Measurements from ENCODE around the gene MYO5A. TPM values are rescaled to one million over a fixed set of nuclear protein-coding genes. Genes with fewer than 3 reads are reported as not detected.

MYO5A gene
- total and polyA plus RNA-seq, 9 of the 15 experiments (the other 6 are each of a cell fraction or from before 2014, with no cell fraction given) = 0.03 to 0.82 (median 0.40) TPM

DNA sequence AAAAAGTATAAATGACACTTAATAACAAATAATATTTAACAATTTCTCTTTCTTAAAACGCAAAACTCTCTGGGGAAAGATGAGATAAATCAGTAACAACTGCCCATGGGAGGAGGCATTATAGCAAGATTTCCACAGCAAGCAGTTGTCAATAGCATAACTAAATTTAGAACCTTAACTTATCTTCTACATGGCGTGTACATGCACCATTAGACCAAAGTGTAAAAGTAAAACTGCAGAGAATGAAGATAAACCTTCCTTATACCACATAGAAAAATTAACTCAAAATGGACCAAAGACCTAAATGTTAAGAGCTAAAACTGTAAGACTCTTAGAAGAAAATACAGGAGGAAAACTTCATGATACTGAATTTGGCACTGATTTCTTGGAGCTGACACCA lies 39.9 kb downstream of the MYO5A start (continued):
- TF ChIP-seq, protein P1, sequence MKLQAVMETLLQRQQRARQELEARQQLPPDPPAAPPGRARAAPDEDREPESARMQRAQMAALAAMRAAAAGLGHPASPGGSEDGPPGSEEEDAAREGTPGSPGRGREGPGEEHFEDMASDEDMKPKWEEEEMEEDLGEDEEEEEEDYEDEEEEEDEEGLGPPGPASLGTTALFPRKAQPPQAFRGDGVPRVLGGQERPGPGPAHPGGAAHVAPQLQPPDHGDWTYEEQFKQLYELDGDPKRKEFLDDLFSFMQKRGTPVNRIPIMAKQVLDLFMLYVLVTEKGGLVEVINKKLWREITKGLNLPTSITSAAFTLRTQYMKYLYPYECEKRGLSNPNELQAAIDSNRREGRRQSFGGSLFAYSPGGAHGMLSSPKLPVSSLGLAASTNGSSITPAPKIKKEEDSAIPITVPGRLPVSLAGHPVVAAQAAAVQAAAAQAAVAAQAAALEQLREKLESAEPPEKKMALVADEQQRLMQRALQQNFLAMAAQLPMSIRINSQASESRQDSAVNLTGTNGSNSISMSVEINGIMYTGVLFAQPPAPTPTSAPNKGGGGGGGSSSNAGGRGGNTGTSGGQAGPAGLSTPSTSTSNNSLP (IDR thresholded peaks at IDR 0.05; ENCODE audit: borderline replicate concordance, low read depth, low read length) = no peak

DNA sequence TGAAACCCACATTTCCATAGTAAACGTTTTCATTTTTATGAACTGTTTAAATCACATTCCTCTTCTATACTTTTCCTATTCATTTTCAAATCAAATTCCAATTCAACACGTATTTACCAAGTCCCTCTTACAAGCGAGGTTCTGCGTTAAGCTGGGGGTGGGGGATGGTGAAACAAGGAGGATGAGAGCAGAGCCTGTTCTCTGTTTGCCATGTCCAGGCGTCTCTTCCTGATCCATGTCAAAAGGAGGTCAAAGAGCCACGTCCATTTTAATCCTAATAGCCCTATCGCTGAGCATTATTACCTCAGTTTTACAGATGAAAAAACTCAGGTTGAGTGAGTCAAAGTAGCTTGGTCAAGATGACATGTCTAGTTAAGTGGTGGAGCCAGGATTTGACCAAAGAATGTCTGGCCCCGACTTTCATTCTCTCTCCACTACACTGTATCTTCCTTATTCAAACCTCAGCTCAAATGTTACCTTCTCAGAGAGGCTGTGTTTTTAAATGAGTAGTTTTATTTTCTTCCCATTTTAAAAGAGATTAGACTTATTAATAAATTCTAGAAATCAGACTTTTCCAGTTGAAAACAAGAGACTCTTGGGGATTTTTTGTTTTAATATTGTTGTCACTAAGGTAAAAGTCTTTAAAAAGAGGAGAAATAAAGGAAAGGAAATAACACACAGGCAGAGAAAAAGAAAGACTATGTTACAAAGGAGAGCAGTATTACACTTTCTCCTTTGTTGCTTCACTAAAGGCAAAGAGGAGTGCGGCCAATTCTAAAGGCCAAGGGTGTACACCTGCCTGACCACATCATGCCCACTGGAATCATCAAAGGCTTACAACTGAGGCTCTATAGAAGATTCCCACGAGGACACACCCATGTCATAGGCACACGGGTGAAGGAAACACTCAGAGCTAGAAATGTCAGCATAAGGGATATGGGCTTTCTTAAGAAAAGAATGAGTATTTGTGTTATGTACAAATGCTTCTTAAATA lies 42.4 kb downstream of the MYO5A start:
- TF ChIP-seq RBM34 (IDR thresholded peaks at IDR 0.05; ENCODE audit: borderline replicate concordance, insufficient read depth, low read length) = no peak
- TF ChIP-seq, protein P2, sequence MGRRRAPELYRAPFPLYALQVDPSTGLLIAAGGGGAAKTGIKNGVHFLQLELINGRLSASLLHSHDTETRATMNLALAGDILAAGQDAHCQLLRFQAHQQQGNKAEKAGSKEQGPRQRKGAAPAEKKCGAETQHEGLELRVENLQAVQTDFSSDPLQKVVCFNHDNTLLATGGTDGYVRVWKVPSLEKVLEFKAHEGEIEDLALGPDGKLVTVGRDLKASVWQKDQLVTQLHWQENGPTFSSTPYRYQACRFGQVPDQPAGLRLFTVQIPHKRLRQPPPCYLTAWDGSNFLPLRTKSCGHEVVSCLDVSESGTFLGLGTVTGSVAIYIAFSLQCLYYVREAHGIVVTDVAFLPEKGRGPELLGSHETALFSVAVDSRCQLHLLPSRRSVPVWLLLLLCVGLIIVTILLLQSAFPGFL (CRISPR knock-in tag; IDR thresholded peaks at IDR 0.05) = no peak
- no peak for TF ChIP-seq MEIS2 (IDR thresholded peaks at IDR 0.05; ENCODE audit: partially characterized antibody)
- TF ChIP-seq EP300 (IDR thresholded peaks at IDR 0.05; ENCODE audit: low read length) = no peak
- no peak for TF ChIP-seq NFIC (IDR thresholded peaks at IDR 0.05)
- no peak for TF ChIP-seq BRF1 (IDR thresholded peaks at IDR 0.05; ENCODE audit: borderline replicate concordance, extremely low read depth, insufficient read length)
- no peak for TF ChIP-seq ZNF217 (CRISPR knock-in tag; IDR thresholded peaks at IDR 0.05)
- TF ChIP-seq NELFE (IDR thresholded peaks at IDR 0.05; ENCODE audit: insufficient read depth, insufficient read length) = no peak
- TF ChIP-seq, protein P3, sequence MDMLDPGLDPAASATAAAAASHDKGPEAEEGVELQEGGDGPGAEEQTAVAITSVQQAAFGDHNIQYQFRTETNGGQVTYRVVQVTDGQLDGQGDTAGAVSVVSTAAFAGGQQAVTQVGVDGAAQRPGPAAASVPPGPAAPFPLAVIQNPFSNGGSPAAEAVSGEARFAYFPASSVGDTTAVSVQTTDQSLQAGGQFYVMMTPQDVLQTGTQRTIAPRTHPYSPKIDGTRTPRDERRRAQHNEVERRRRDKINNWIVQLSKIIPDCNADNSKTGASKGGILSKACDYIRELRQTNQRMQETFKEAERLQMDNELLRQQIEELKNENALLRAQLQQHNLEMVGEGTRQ (CRISPR knock-in tag; IDR thresholded peaks at IDR 0.05) = no peak
- TF ChIP-seq, protein P4, sequence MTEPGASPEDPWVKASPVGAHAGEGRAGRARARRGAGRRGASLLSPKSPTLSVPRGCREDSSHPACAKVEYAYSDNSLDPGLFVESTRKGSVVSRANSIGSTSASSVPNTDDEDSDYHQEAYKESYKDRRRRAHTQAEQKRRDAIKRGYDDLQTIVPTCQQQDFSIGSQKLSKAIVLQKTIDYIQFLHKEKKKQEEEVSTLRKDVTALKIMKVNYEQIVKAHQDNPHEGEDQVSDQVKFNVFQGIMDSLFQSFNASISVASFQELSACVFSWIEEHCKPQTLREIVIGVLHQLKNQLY (CRISPR knock-in tag; conservative IDR thresholded peaks at IDR 0.05) = no peak
- no peaks in the 10 kb centered on the region for H4K20me1 ChIP-seq (replicated peaks; ENCODE audit: control insufficient read depth, insufficient read depth, low read length)
- FAIRE-seq (no peak), ATAC-seq (no peak), DNase-seq (ENCODE audit: extremely low read depth in 1 of 4, low spot score in 3 of 4) (no peak)
- H3K4me2 ChIP-seq (ENCODE audit: insufficient read depth, low read length) = no peak overlapping the region
- CTCF ChIA-PET (ENCODE audit: low intra/inter-chr PET ratio) = no interaction called here
- 2% methylated on average over 11 of the region's 11 CpGs for WGBS (ENCODE audit: insufficient coverage, low coverage, missing lambda C conversion rate)
- in situ Hi-C loops (cut with MboI) (no loop called here), intact Hi-C loops (cut with micrococcal nuclease) (no loop called here)
- BruUV-seq (replicated peaks) = no TSS peak
- H3K79me2 ChIP-seq (ENCODE audit: control insufficient read depth, insufficient read depth, low read length) = no peaks in the 10 kb centered on the region
- H3K27ac ChIP-seq (ENCODE audit: extremely low read depth, low read depth, low read length) = no peak overlapping the region
- peaks cover 0 to 5% of the 10 kb centered on the region in 2 experiments; a peak in 4 of 5 replicates for H3K27me3 ChIP-seq (ENCODE audit: control insufficient read depth in 2 of 2, insufficient read depth in 2 of 2, low read length in 2 of 2)
- no peaks in the 10 kb centered on the region for H3K36me3 ChIP-seq (ENCODE audit: control insufficient read depth, insufficient read depth, low read length)
- H3K4me3 ChIP-seq = no peak overlapping the region
- no peaks in the 10 kb centered on the region for H3K4me1 ChIP-seq (replicated peaks in 1 of 2; ENCODE audit: control insufficient read depth in 2 of 2, insufficient read depth in 2 of 2, low read length in 2 of 2)
- H3K9ac ChIP-seq (ENCODE audit: insufficient read depth in 1 of 2, low read depth in 2 of 2, low read length in 2 of 2) = no peak overlapping the region
- no peak overlapping the region for H2AFZ ChIP-seq (ENCODE audit: low read depth, low read length)
- POLR2A ChIA-PET = no interaction called here
- H3K9me3 ChIP-seq (replicated peaks; ENCODE audit: control insufficient read depth, insufficient read depth, low read depth, low read length) = no peaks in the 10 kb centered on the region
- no peaks in the 10 kb centered on the region for H3K9me1 ChIP-seq (ENCODE audit: control insufficient read depth, insufficient read depth, low read length)

All from K562 (cell line).